B cell (primary cell): Measurements from ENCODE around the gene FARP2. TPM values are rescaled to one million over a fixed set of nuclear protein-coding genes. Genes with fewer than 3 reads are reported as not detected.

Source experiments
- ATAC-seq: fragments of 200-7000 bp; cut with Tn5 transposase; one replicate; pipeline ENCODE4 v1.10.0; 2021; ENCODE audit warnings: low read depth, mild to moderate bottlenecking, moderate number of reproducible peaks, moderate library complexity
- CTCF ChIA-PET: fragments of 350-600 bp; sonication (Branson Sonifier 250); formaldehyde crosslinking; loops from one replicate; lab custom pipeline; 2021; ENCODE audit warnings: antibody characterized with exemption, inconsistent platforms; lab: Charles Lee
- POLR2A ChIA-PET: fragments of 350-600 bp; sonication (Branson Sonifier 250); formaldehyde crosslinking; loops from one replicate; lab custom pipeline; 2021; ENCODE audit warnings: antibody characterized with exemption; lab: Charles Lee
- DNase-seq: peaks from one replicate; pipeline ENCODE4 v3.0.0; 2013
- H2AFZ ChIP-seq: 2 replicates; pipeline ENCODE4 v1.6.1; 2012; ENCODE audit warnings: mild to moderate bottlenecking, low read depth, low read length; ENCODE audit not compliant: insufficient read depth, poor library complexity, severe bottlenecking
- H3K27ac ChIP-seq, 2 donors: 1 replicate in 1 of 2; 2 replicates in 1 of 2; pipeline ENCODE4 v1.5.1; 2012 to 2013; ENCODE audit warnings: low read length in 2 of 2, mild to moderate bottlenecking in 2 of 2, moderate library complexity in 1 of 2
- H3K27me3 ChIP-seq, 4 experiments: fragments of 200-600 bp in 1 of 4; sonication (generic) in 1 of 4; replicated peaks in 1 of 4; 1 replicate in 2 of 4; 2 replicates in 2 of 4; pipeline versions ENCODE4 v1.6.1 to v1.7.0; 2013 to 2016; ENCODE audit warnings: low read length in 3 of 4, mild to moderate bottlenecking in 2 of 4, mixed read lengths in 1 of 4, moderate library complexity in 1 of 4; ENCODE audit not compliant: insufficient read depth in 4 of 4, control insufficient read depth in 3 of 4; ENCODE audit errors: control extremely low read depth in 1 of 4
- H3K36me3 ChIP-seq, 2 experiments: replicated peaks in 1 of 2; 1 replicate in 1 of 2; 2 replicates in 1 of 2; pipeline versions ENCODE4 v1.6.1 to v1.7.1; 2013; ENCODE audit warnings: low read length in 1 of 2; ENCODE audit not compliant: insufficient read depth in 2 of 2, control insufficient read depth in 1 of 2; ENCODE audit errors: control extremely low read depth in 1 of 2, extremely low read depth in 1 of 2
- H3K4me1 ChIP-seq, 2 donors: fragments of 200-600 bp in 1 of 2; sonication (generic) in 1 of 2; 1 replicate in 1 of 2; 2 replicates in 1 of 2; pipeline versions ENCODE4 v1.5.1 to v1.6.1; 2013 to 2017; ENCODE audit warnings: low read length in 2 of 2; ENCODE audit not compliant: control insufficient read depth in 2 of 2, insufficient read depth in 2 of 2
- H3K4me2 ChIP-seq: replicated peaks from 2 replicates; pipeline ENCODE3; 2012; ENCODE audit warnings: mild to moderate bottlenecking, low read depth, low read length; ENCODE audit not compliant: poor library complexity, severe bottlenecking
- H3K4me3 ChIP-seq, 5 experiments: fragments of 200-600 bp in 1 of 5; sonication (generic) in 1 of 5; 1 replicate in 3 of 5; 2 replicates in 2 of 5; pipeline versions ENCODE4 v1.5.1 to v1.7.0; 2011 to 2016; ENCODE audit warnings: low read length in 4 of 5, mild to moderate bottlenecking in 4 of 5, low read depth in 2 of 5, control low read depth in 1 of 5, moderate library complexity in 1 of 5; ENCODE audit not compliant: insufficient read depth in 1 of 5; ENCODE audit errors: control extremely low read depth in 1 of 5, extremely low read depth in 1 of 5
- H3K79me2 ChIP-seq: fragments of 200-600 bp; sonication (generic); one replicate; pipeline ENCODE4 v1.6.0; 2016; ENCODE audit warnings: low read length; ENCODE audit not compliant: control insufficient read depth, insufficient read depth
- H3K9ac ChIP-seq: fragments of 200-600 bp; sonication (generic); 2 replicates; pipeline ENCODE4 v1.6.1; 2017; ENCODE audit warnings: mild to moderate bottlenecking, low read length, moderate library complexity
- H3K9me3 ChIP-seq, 3 donors: one replicate each; pipeline versions ENCODE4 v1.6.1 to v1.7.1; 2013; ENCODE audit warnings: low read length in 2 of 3; ENCODE audit not compliant: control insufficient read depth in 2 of 3, insufficient read depth in 1 of 3; ENCODE audit errors: control extremely low read depth in 1 of 3
- H4K20me1 ChIP-seq: 2 replicates; pipeline ENCODE4 v1.6.0; 2012; ENCODE audit warnings: mild to moderate bottlenecking, low read length; ENCODE audit not compliant: insufficient read depth, control insufficient read depth, poor library complexity, severe bottlenecking
- H3K27ac Mint-ChIP-seq: one replicate; pipeline ENCODE4 v1.8.0; 2021; ENCODE audit warnings: mixed read lengths
- H3K27me3 Mint-ChIP-seq: one replicate; pipeline ENCODE4 v1.8.0; 2021; ENCODE audit warnings: mixed read lengths
- H3K4me1 Mint-ChIP-seq: one replicate; pipeline ENCODE4 v1.8.0; 2021; ENCODE audit warnings: mixed read lengths
- H3K4me3 Mint-ChIP-seq: one replicate; pipeline ENCODE4 v1.8.0; 2021; ENCODE audit warnings: mixed read lengths
- H3K9me3 Mint-ChIP-seq: one replicate; pipeline ENCODE4 v1.8.0; 2022; ENCODE audit warnings: mixed read lengths; ENCODE audit not compliant: insufficient read depth
- CTCF ChIP-seq: fragments of 200-600 bp; IDR thresholded peaks from one replicate; pipeline ENCODE4 v1.8.0; 2022; ENCODE audit warnings: antibody characterized with exemption, mild to moderate bottlenecking
- EZH2 ChIP-seq: IDR thresholded peaks from 2 replicates; pipeline ENCODE4 v1.6.1; 2012; ENCODE audit warnings: borderline replicate concordance, low read depth, mild to moderate bottlenecking, moderate library complexity, low read length; ENCODE audit not compliant: insufficient read depth, poor library complexity, severe bottlenecking
- WGBS: methylation state at CpG from one replicate; pipeline ENCODE4 v1.1.5; 2013; ENCODE audit warnings: missing lambda C conversion rate; ENCODE audit not compliant: insufficient coverage; 5-methylcytosine and 5-hydroxymethylcytosine counted together
- intact Hi-C: fragments of 100-400 bp; cut with micrococcal nuclease; formaldehyde crosslinking; loops from one replicate; pipeline ENCODE4 v1.10.0; 2022
- polyA plus RNA-seq: library from polyadenylated mRNA; depleted of rRNA; stranded (reverse); fragments of >200 nt; gene quantifications from 2 replicates; pipeline ENCODE4 v1.2.3, GENCODE V29; 2012
- total RNA-seq, 2 donors: library from RNA; stranded (reverse); fragments of 120-200 nt in 1 of 2; gene quantifications; 1 replicate in 1 of 2; 2 replicates in 1 of 2; pipeline versions ENCODE4 v1.2.3 to v1.2.4, GENCODE V29; 2013 to 2022

Gene FARP2
- total and polyA plus RNA-seq, 2 donors (not counting 1 experiment from before 2014, with no cell fraction given), result 37.1 to 114 TPM

GRCh38 chr2:241366678-241367077, 10.6 kb downstream of the FARP2 start:
- Mint-ChIP-seq H3K4me3 (peak overlapping the region; percentile 46), H3K27me3 (no peaks in the 10 kb centered on the region), H3K27ac (peak overlapping the region; percentile 78), H3K9me3 (no peaks in the 10 kb centered on the region), H3K4me1 (peaks cover 63% of the 10 kb centered on the region)
- Histone ChIP-seq H3K36me3 (peaks cover 0 to 12% of the 10 kb centered on the region in 2 experiments), H3K27me3 (no peaks in the 10 kb centered on the region), H3K4me2 (peak overlapping the region; percentile 30), H2AFZ (no peak overlapping the region), H3K79me2 (peaks cover 86% of the 10 kb centered on the region), H3K27ac (peak overlapping the region in 1 of 2 donors; percentile 14), H4K20me1 (peaks cover 45% of the 10 kb centered on the region), H3K9ac (no peak overlapping the region), H3K9me3 (no peaks in the 10 kb centered on the region), H3K4me3 (no peak overlapping the region), H3K4me1 (peaks cover 17 to 29% of the 10 kb centered on the region in 2 donors)
- WGBS, result 75% methylated on average over 1 of the region's 2 CpGs
- POLR2A ChIA-PET, result no interaction called here
- CTCF ChIA-PET, result no interaction called here
- TF ChIP-seq EZH2 (no peak), CTCF (no peak)
- DNase-seq (no peak), ATAC-seq (no peak)
- intact Hi-C loops, result no loop called here

DNA sequence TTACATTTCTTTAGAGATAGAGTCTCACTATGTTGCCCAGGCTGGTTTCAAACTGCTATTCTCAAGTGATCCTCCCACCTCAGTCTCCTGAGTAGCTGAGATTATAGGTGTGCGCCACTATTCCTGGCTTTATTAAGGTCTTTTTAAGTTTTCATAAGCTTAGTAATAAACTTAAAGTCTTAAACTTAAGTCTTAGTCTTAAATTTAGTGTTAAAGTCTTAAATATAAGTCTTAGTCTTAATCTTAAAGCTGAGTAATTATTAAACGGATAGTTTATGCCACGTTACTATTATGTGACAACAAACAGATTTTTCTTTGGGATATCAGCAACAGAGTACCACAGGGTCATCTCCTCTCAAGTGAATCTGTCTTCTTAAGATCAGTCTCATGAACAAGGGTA, 12.6 kb downstream of the FARP2 start:
- no peak overlapping the region for H3K4me2 ChIP-seq

More for the DNA sequence above, 12.6 kb downstream of the FARP2 start:
- Mint-ChIP-seq H3K27me3 (no peaks in the 10 kb centered on the region), H3K27ac (peak overlapping the region; percentile 10), H3K4me1 (peaks cover 69% of the 10 kb centered on the region), H3K9me3 (no peaks in the 10 kb centered on the region), H3K4me3 (no peak overlapping the region)
- Histone ChIP-seq H2AFZ (no peak overlapping the region), H3K79me2 (peaks cover 83% of the 10 kb centered on the region), H3K27ac (no peak overlapping the region), H3K27me3 (no peaks in the 10 kb centered on the region), H3K4me3 (no peak overlapping the region), H3K9me3 (no peaks in the 10 kb centered on the region), H3K4me1 (peaks cover 30 to 43% of the 10 kb centered on the region in 2 donors), H3K9ac (no peak overlapping the region), H4K20me1 (peaks cover 52% of the 10 kb centered on the region), H3K36me3 (peaks cover 0 to 15% of the 10 kb centered on the region in 2 experiments)
- ChIA-PET POLR2A (interaction anchor here (0.6 kb wide), 1 partner anchor 42 kb away, joined by 10 read pairs; no protein-coding TSS in a partner anchor), CTCF (interaction anchor here (1.4 to 1.6 kb wide), 3 partner anchors 10 to 517 kb away, joined by 3 to 5 read pairs (median 3); no protein-coding TSS in a partner anchor)
- intact Hi-C loops, result no loop called here
- WGBS, result no CpG with 5 or more reads among the region's 3 CpGs
- ATAC-seq, result no peak
- no peak for TF ChIP-seq CTCF
- TF ChIP-seq EZH2, result no peak
- no peak for DNase-seq
